ENCODE measurements around the gene KRT84.

- TF ChIP-seq EZH2 (IDR thresholded peaks at IDR 0.05) (no peak), FOXP2 (optimal IDR thresholded peaks at IDR 0.05; ENCODE audit: control extremely low read depth, extremely low read length, insufficient read depth) (no peak), POLR2AphosphoS5 (IDR thresholded peaks at IDR 0.05; ENCODE audit: borderline replicate concordance, low read depth, low read length) (no peak)
Measured at GRCh38 chr12:52363111-52363679, 22.3 kb downstream of the KRT84 start.

All from SK-N-MC (cell line).